ENCODE measurements around the gene CAB39. TPM values are rescaled to one million over a fixed set of nuclear protein-coding genes. Genes with fewer than 3 reads are reported as not detected.

The CAB39 gene
- total and polyA plus RNA-seq, 2 donors (not counting 3 experiments of a cell fraction or from before 2014, with no cell fraction given): 25.7 to 53.7 TPM

DNA sequence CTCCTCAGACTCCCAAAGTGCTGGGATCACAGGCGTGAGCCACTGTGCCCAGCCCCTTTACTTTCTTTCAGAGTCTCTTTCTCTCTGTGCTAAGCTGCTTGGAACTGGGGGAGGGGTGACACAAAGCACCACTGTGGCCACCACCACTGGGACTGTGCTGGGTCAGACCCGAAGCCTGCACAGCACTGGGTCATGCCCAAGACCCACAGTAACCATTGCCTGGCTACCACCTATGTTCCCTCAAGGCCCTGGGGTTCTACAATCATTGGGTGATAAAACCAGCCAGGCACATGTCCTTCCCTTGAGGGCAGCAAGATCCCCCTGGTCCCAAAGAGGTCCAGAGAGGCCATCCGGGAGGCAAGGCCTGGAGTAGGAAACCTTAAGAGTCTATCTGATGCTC lies 9.1 kb upstream of the CAB39 start:
- FAIRE-seq (no peak), DNase-seq (ENCODE audit: low read depth, low spot score) (no peak)
- Histone ChIP-seq H3K4me3 (replicated peaks in 1 of 3; ENCODE audit: insufficient read depth in 1 of 3, low read depth in 1 of 3, low read length in 3 of 3) (no peak overlapping the region), H2AFZ (ENCODE audit: low read depth, low read length) (no peak overlapping the region), H3K4me2 (ENCODE audit: insufficient read depth, low read length) (no peak overlapping the region), H3K36me3 (ENCODE audit: control insufficient read depth in 2 of 2, extremely low read depth in 1 of 2, insufficient read depth in 2 of 2, low read length in 2 of 2) (no peaks in the 10 kb centered on the region), H3K27me3 (ENCODE audit: control insufficient read depth in 2 of 2, insufficient read depth in 2 of 2, low read length in 2 of 2) (peaks cover 2 to 3% of the 10 kb centered on the region in 2 experiments), H3K9ac (replicated peaks; ENCODE audit: extremely low read depth, insufficient read depth, low read length) (no peak overlapping the region), H4K20me1 (replicated peaks; ENCODE audit: control insufficient read depth, extremely low read depth, insufficient read depth, low read length) (no peaks in the 10 kb centered on the region), H3K9me3 (replicated peaks; ENCODE audit: control insufficient read depth, insufficient read depth, low read length) (no peaks in the 10 kb centered on the region), H3K27ac (ENCODE audit: insufficient read depth, low read depth, low read length) (no peak overlapping the region), H3K79me2 (ENCODE audit: control insufficient read depth, insufficient read depth, low read length) (no peaks in the 10 kb centered on the region), H3K9me1 (replicated peaks; ENCODE audit: control insufficient read depth, extremely low read depth, insufficient read depth, low read length) (no peaks in the 10 kb centered on the region), H3K4me1 (ENCODE audit: control insufficient read depth, extremely low read depth, insufficient read depth, low read length) (no peaks in the 10 kb centered on the region)
- ChIA-PET POLR2A (no interaction called here), CTCF (interaction anchor here (0.9 kb wide), 1 partner anchor 95 kb away, joined by 4 read pairs; no protein-coding TSS in a partner anchor)
- dilution Hi-C loops (cut with MboI; ENCODE audit: extremely low pct_ligation_motif_present, low sequenced_read_pairs) (no loop called here), intact Hi-C loops (cut with micrococcal nuclease) (no loop called here)
- BruUV-seq (replicated peaks): no TSS peak
- TF ChIP-seq EZH2 (IDR thresholded peaks at IDR 0.05; ENCODE audit: borderline replicate concordance, low read depth, low read length, severe bottlenecking) (no peak), JUN (IDR thresholded peaks at IDR 0.05; ENCODE audit: borderline replicate concordance, insufficient read depth, insufficient read length, low read depth) (no peak), FOS (IDR thresholded peaks at IDR 0.05; ENCODE audit: borderline replicate concordance, insufficient read depth, low read length) (no peak), POLR2AphosphoS5 (IDR thresholded peaks at IDR 0.05; ENCODE audit: insufficient read depth, low read depth, low read length) (no peak), MYC (IDR thresholded peaks at IDR 0.05; ENCODE audit: low read depth, low read length) (no peak), GATA2 (IDR thresholded peaks at IDR 0.05; ENCODE audit: insufficient read depth, insufficient read length, low read depth, low read length) (no peak)
- TF ChIP-seq, protein P1, sequence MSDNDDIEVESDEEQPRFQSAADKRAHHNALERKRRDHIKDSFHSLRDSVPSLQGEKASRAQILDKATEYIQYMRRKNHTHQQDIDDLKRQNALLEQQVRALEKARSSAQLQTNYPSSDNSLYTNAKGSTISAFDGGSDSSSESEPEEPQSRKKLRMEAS (IDR thresholded peaks at IDR 0.05; ENCODE audit: insufficient read depth, insufficient read length): no peak

DNA sequence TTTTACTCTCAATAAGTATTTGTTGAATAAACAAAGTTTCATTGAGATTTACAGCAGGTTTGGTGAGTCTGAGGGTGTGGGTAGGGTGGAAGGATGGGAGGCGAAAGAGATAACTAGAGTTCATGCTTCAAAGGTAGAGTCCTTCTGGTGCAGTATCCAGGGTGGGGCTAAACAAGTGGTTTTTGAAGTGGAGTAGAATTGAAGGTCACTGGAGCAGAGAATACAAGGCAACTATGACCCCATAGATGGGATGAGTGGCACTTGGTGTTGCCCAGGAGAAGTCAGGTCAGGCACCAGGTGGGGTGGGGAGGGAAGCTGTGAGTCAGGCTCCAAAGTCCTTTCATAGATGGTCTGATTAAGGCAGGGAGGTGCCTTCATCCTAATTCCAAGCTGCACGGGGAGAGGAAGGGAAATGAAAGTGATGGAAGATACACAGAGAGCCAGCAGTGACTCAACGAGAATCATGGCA lies 6.6 kb upstream of the CAB39 start:
- Histone ChIP-seq H3K27ac (ENCODE audit: insufficient read depth, low read depth, low read length) (no peak overlapping the region), H3K27me3 (ENCODE audit: control insufficient read depth in 2 of 2, insufficient read depth in 2 of 2, low read length in 2 of 2) (peaks cover 2 to 3% of the 10 kb centered on the region in 2 experiments), H3K9me3 (replicated peaks; ENCODE audit: control insufficient read depth, insufficient read depth, low read length) (no peaks in the 10 kb centered on the region), H4K20me1 (replicated peaks; ENCODE audit: control insufficient read depth, extremely low read depth, insufficient read depth, low read length) (no peaks in the 10 kb centered on the region), H2AFZ (ENCODE audit: low read depth, low read length) (no peak overlapping the region), H3K36me3 (ENCODE audit: control insufficient read depth in 2 of 2, extremely low read depth in 1 of 2, insufficient read depth in 2 of 2, low read length in 2 of 2) (no peaks in the 10 kb centered on the region), H3K4me3 (replicated peaks in 1 of 3; ENCODE audit: insufficient read depth in 1 of 3, low read depth in 1 of 3, low read length in 3 of 3) (no peak overlapping the region), H3K79me2 (ENCODE audit: control insufficient read depth, insufficient read depth, low read length) (no peaks in the 10 kb centered on the region), H3K4me2 (ENCODE audit: insufficient read depth, low read length) (no peak overlapping the region), H3K9ac (replicated peaks; ENCODE audit: extremely low read depth, insufficient read depth, low read length) (no peak overlapping the region), H3K4me1 (ENCODE audit: control insufficient read depth, extremely low read depth, insufficient read depth, low read length) (no peaks in the 10 kb centered on the region), H3K9me1 (replicated peaks; ENCODE audit: control insufficient read depth, extremely low read depth, insufficient read depth, low read length) (no peaks in the 10 kb centered on the region)
- no TSS peak for BruUV-seq (replicated peaks)
- dilution Hi-C loops (cut with MboI; ENCODE audit: extremely low pct_ligation_motif_present, low sequenced_read_pairs) (no loop called here), intact Hi-C loops (cut with micrococcal nuclease) (no loop called here)
- FAIRE-seq: no peak
- DNase-seq (ENCODE audit: low read depth, low spot score): no peak
- ChIA-PET POLR2A (no interaction called here), CTCF (no interaction called here)
- TF ChIP-seq, protein P2, sequence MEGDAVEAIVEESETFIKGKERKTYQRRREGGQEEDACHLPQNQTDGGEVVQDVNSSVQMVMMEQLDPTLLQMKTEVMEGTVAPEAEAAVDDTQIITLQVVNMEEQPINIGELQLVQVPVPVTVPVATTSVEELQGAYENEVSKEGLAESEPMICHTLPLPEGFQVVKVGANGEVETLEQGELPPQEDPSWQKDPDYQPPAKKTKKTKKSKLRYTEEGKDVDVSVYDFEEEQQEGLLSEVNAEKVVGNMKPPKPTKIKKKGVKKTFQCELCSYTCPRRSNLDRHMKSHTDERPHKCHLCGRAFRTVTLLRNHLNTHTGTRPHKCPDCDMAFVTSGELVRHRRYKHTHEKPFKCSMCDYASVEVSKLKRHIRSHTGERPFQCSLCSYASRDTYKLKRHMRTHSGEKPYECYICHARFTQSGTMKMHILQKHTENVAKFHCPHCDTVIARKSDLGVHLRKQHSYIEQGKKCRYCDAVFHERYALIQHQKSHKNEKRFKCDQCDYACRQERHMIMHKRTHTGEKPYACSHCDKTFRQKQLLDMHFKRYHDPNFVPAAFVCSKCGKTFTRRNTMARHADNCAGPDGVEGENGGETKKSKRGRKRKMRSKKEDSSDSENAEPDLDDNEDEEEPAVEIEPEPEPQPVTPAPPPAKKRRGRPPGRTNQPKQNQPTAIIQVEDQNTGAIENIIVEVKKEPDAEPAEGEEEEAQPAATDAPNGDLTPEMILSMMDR (IDR thresholded peaks at IDR 0.05; ENCODE audit: extremely low read depth in 1 of 2, insufficient read depth in 1 of 2, low read depth in 1 of 2, low read length in 2 of 2): no peak
- TF ChIP-seq EZH2 (IDR thresholded peaks at IDR 0.05; ENCODE audit: borderline replicate concordance, low read depth, low read length, severe bottlenecking) (no peak), JUN (IDR thresholded peaks at IDR 0.05; ENCODE audit: borderline replicate concordance, insufficient read depth, insufficient read length, low read depth) (no peak), GATA2 (IDR thresholded peaks at IDR 0.05; ENCODE audit: insufficient read depth, insufficient read length, low read depth, low read length) (no peak), POLR2AphosphoS5 (IDR thresholded peaks at IDR 0.05; ENCODE audit: insufficient read depth, low read depth, low read length) (no peak), POLR2A (IDR thresholded peaks at IDR 0.05; ENCODE audit: low read depth, low read length) (no peak), MYC (IDR thresholded peaks at IDR 0.05; ENCODE audit: low read depth, low read length) (no peak), FOS (IDR thresholded peaks at IDR 0.05; ENCODE audit: borderline replicate concordance, insufficient read depth, low read length) (no peak)
- TF ChIP-seq, protein P1 (IDR thresholded peaks at IDR 0.05; ENCODE audit: insufficient read depth, insufficient read length): no peak

Measured in endothelial cell of umbilical vein (primary cell).